ENCODE results near the gene FAM221B. TPM values are rescaled to one million over a fixed set of nuclear protein-coding genes. Genes with fewer than 3 reads are reported as not detected.

FAM221B gene, protein sequence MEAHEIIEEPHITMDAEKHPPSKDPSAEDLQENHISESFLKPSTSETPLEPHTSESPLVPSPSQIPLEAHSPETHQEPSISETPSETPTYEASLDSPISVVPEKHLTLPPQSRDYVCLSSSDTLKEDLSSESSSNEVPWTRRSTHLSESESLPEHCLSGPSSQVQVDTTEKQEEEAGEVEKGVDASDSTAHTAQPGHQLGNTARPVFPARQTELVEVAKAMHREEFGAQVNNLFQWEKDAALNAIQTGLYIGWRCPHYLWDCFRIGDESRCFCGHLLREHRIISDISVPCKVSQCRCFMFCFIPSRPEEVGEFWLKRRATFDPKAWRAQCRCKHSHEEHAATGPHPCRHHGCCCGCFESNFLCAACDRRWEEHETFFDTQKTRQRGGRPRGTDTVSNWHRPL
- total RNA-seq (2022; extraction: Qiagen RNA extraction), result not detected in 5 replicates

DNA sequence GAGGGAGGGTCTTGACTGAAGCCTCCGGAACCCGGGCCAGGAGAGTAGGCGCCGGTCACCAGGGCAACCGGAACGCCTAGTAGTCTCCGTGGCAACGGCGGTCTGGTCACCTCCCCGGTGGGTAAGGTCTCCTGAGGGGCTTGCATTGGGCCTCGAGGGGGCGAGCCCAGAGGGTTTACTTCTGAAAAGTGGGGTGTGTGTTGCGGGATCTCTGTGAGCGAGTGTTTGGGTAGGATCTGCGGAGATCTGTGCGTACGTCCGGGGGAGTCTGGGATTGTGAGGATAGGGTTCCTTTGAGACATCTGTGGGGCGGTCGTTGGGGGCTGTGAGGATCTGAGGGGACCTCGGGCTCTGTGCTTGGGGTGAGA is at the start of gene FAM221B:
TSS of gene FAM221B (minus strand) at position 17 of the 368 bp plus-strand sequence. CDS start 2,571 bp downstream, outside the sequence.

DNA sequence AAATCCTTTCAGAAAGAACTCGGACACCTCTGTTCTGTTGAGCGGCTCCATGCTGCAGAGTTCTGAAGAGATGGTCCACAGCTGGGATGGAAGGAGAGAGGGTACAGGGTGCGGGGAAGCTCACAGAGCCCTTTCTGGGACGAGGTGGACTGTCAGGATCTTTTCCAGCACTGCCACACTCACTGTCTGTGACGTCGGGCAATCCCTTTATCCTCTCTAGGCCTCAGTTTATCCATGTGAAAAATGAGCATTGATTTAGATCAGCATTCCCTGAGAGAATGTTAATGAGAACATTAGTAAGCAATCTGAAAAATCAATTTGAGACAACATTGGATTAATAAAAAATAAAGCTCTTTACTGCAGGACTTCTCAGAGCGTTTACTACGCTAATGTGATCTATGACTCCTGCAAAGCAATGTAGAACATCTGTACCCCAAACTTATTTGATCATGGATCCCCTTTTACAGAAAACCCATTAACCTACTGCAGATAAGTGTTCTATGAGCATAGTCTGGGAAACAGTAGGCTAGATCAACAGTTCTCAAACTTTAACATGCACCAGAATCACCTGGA is 41.9 kb upstream of the FAM221B start, which contains the start of gene OR13J1:
TSS of gene OR13J1 (minus strand) at position 51 of the 573 bp plus-strand sequence. CDS start at position 51, 0 bp downstream.

DNA sequence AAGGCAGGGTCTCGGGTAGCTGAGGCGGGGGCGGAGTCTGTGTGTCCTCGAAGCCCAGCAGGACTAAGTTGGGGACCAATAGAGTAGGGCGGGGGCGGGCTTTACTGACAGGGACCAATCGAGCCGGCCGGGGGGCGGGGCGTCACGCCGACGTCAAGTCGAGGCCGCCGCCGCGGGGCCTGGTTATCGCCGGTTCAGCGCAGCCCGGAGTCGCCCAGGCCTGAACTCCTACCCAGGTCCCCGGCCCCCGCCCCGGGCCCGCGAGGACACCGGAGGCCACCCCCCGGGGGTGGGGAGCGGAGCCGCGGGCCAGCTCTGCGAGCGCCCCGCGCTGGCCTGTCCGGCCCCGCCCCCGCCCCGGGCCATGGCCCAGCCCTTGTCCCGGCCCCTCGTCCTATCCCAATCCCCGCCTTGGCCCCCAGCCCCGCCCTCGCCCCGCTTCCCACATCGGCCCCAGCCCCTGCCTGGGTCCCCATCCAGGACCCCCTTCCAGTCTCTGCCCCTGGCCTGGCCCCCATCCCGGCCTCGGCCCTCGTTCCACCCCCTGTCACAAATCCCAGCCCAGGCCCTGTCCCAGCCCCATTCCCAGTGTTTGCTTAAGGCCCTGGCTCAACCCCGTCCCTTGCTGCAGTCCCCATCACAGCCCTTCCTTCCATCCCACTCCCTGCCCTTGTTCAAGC is 692 bp upstream of the FAM221B start, which contains the start of gene TMEM8B:
TSS of gene TMEM8B (plus strand) at position 145 of the 680 bp plus-strand sequence. CDS start at position 365, 220 bp downstream.

DNA sequence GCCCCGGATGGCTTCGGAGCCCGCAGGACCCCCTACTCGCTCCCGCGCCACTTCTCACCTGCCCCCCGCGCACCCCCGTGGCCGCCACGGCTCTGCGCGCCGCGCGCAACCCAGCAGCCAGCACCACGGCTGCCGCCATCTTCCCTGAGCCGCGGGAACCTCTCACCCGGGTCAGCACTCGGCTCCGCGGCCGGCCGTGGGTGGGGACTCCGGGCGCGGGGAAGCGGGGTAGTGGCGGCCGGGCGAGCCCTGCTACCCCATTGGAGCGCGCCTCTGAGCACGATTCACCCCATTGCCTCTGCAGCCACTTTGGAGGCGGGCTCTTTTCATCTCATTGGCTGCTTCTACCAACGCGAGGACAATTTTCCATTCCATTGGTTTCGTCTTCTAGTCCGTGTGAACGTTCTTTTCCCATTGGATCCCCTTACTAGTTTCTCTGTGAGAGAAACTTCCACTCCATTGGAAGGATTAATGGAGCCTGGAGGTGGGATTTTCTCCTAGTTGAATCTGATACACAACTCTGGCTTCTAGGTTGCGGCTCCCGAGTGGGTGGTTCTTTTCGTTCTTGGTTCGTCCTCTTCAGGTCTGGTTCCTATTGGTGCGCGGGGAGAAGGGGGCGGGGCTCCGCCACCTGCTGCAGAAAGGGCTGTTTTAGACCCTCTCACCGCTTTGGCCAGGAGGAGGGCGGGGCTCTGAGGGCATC is 13.5 kb downstream of the FAM221B start, which contains the start of gene HINT2:
TSS of gene HINT2 (minus strand) at position 202 of the 703 bp plus-strand sequence. CDS start at position 139, 63 bp downstream.

DNA sequence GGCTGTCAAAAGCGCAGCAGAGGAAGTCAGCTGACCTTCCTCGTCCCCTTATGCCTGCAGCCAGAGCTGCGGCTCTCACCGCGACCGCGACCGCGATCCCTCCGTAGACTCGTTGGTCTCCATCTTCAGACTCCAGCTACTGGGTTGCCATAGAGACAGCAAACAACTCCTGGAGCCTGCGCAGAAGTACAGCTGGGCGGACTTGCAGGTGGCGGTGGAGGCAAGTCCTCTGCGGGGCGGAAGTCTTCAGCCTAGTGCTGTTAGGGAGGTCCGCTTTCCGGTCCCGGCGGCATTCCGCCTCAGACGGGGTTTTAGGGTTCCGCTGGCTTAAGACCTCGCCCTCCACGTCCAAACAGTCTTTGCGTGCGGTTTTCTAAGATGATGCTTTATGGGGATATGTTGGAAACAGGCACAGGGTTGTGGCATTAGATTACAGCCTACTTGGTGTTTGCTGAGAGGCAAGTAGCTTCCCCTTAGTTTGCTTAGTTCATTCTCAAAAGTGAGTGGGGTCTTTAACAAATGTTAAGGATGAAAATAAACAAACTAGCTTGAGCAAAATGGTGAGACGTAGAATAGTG is 16.4 kb downstream of the FAM221B start, which contains the start of gene SPAG8:
TSS of gene SPAG8 (minus strand) at position 238 of the 578 bp plus-strand sequence. CDS start at position 123, 115 bp downstream.

DNA sequence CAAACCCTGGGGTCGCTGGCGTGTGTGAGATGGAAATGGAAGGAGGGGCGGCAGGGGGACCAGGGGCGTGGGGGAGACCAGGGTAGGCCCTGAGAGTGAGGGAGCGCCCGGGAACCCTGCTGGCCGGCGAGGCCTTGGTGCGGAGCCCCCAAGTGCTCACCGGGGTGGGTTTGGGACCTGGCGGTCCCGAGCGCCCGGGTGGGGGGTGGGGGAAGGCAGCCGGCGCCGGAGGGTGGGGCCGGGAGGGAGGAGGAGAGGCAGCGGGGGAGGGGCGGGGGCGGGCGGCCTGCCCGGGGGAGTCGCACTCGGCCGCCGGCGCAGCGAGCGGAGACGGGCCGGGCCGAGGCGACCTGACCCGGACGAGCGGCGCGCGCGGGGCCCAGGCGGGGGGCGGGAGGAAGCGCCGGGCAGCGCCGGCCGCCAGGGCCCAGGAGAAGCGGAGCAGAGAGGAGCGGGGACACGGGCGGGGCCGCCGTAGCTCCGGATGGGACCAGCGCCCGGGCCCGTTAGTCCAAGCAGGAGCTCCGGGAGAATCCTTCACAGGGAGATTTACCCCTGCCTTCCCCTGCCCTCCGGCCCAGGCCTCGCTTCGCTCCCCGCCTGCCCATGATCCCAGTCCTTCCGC is 37.1 kb downstream of the FAM221B start, which contains the start of gene NPR2:
TSS of gene NPR2 (plus strand) at position 295 of the 625 bp plus-strand sequence. CDS start 818 bp downstream, outside the sequence.

Other genes starting within 250 kb of the FAM221B start
- 19.4 to 32.8 TPM (median 30.3 TPM) in 5 replicates for gene TESK1, start 223.5 kb downstream of the FAM221B start, total RNA-seq (2022; extraction: Qiagen RNA extraction)
- gene CD72, start 210.3 kb downstream of the FAM221B start, total RNA-seq (2022; extraction: Qiagen RNA extraction), result 0.18 to 0.42 TPM (median 0.29 TPM) in 4 of 5 replicates, not detected in the other
- gene SIT1, start 177.8 kb downstream of the FAM221B start, total RNA-seq (2022; extraction: Qiagen RNA extraction), result not detected in 5 replicates
- 4.7 to 10.3 TPM (median 5.3 TPM) in 3 of 5 replicates, not detected in the others for gene RMRP, start 170.7 kb downstream of the FAM221B start, total RNA-seq (2022; extraction: Qiagen RNA extraction)
- gene CCDC107, start 170.4 kb downstream of the FAM221B start, total RNA-seq (2022; extraction: Qiagen RNA extraction), result 24.5 to 32.3 TPM (median 29.5 TPM) in 5 replicates
- 11.5 to 16.2 TPM (median 15.4 TPM) in 5 replicates for gene ARHGEF39, start 163.5 kb downstream of the FAM221B start, total RNA-seq (2022; extraction: Qiagen RNA extraction)
- gene CA9, start 154.8 kb downstream of the FAM221B start, total RNA-seq (2022; extraction: Qiagen RNA extraction), result 5.6 to 10.5 TPM (median 8.9 TPM) in 5 replicates
- 663 to 742 TPM (median 711 TPM) in 5 replicates for gene TPM2, start 138.8 kb downstream of the FAM221B start, total RNA-seq (2022; extraction: Qiagen RNA extraction)
- 103 to 127 TPM (median 113 TPM) in 5 replicates for gene TLN1, start 96.5 kb downstream of the FAM221B start, total RNA-seq (2022; extraction: Qiagen RNA extraction)
- 52.5 to 59.5 TPM (median 55.6 TPM) in 5 replicates for gene CREB3, start 96.1 kb downstream of the FAM221B start, total RNA-seq (2022; extraction: Qiagen RNA extraction)
- 22.8 to 39.1 TPM (median 34.1 TPM) in 5 replicates for gene GBA2, start 79.5 kb downstream of the FAM221B start, total RNA-seq (2022; extraction: Qiagen RNA extraction)
- 11.9 to 19.3 TPM (median 18.8 TPM) in 5 replicates for gene RGP1, start 79.4 kb downstream of the FAM221B start, total RNA-seq (2022; extraction: Qiagen RNA extraction)
- gene MSMP, start 74.5 kb downstream of the FAM221B start, total RNA-seq (2022; extraction: Qiagen RNA extraction), result not detected in 5 replicates
- gene NPR2, start 37.1 kb downstream of the FAM221B start, total RNA-seq (2022; extraction: Qiagen RNA extraction), result 3.6 to 6.2 TPM (median 5.0 TPM) in 5 replicates
- gene SPAG8, start 16.5 kb downstream of the FAM221B start, total RNA-seq (2022; extraction: Qiagen RNA extraction), result 0.24 to 0.51 TPM (median 0.34 TPM) in 5 replicates
- gene HINT2, start 13.7 kb downstream of the FAM221B start, total RNA-seq (2022; extraction: Qiagen RNA extraction), result 73.2 to 94.8 TPM (median 82.2 TPM) in 5 replicates
- gene TMEM8B, start 496 bp upstream of the FAM221B start, total RNA-seq (2022; extraction: Qiagen RNA extraction), result 2.1 to 4.5 TPM (median 3.6 TPM) in 5 replicates
- not detected in 5 replicates for gene OR13J1, start 41.7 kb upstream of the FAM221B start, total RNA-seq (2022; extraction: Qiagen RNA extraction)
- 0.14 to 0.40 TPM (median 0.18 TPM) in 5 replicates for gene HRCT1, start 77.5 kb upstream of the FAM221B start, total RNA-seq (2022; extraction: Qiagen RNA extraction)
- 0.10 to 0.20 TPM (median 0.15 TPM) in 4 of 5 replicates, not detected in the other for gene SPAAR, start 80.8 kb upstream of the FAM221B start, total RNA-seq (2022; extraction: Qiagen RNA extraction)
- not detected in 5 replicates for gene OR2S2, start 129.4 kb upstream of the FAM221B start, total RNA-seq (2022; extraction: Qiagen RNA extraction)
- gene RECK, start 208.2 kb upstream of the FAM221B start, total RNA-seq (2022; extraction: Qiagen RNA extraction), result 5.0 to 6.0 TPM (median 5.7 TPM) in 5 replicates